HG02798 (cell line): ENCODE results near the gene OR9G1.
"Not testable (repeated sequence)": the region's sequence is repeated elsewhere in the genome, so short reads cannot be mapped to it uniquely, and the experiment has no call there.

Source experiments
- ATAC-seq: cut with Tn5 transposase; IDR thresholded peaks from one replicate; pipeline ENCODE4 v1.9.1; 2021; ENCODE audit warnings: mild to moderate bottlenecking; ENCODE audit not compliant: unreplicated experiment, poor library complexity

Gene OR9G1

DNA sequence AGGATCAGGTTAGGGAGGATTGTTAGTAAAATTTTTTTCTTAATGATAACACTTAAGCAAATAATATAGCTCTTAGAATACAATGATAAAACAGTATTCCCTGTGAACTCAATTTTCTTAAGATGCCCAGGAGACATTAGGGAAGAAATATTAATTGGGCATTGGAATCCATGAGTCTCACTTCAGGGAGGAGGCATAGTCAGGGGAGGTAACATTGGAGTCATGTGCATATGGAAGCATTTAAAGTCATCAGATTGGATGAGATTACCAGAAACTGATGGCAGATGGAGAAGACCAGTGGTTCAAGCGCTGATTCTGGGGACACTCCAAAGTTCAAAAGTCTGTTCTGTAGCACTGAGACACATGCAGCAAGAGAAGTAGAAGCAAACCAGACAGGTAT lies at the start of gene OR9G1:
TSS of gene OR9G1 (plus strand) at position 301 of the 400 bp plus-strand sequence. CDS start 1,293 bp downstream, outside the sequence.
- no peak for ATAC-seq

DNA sequence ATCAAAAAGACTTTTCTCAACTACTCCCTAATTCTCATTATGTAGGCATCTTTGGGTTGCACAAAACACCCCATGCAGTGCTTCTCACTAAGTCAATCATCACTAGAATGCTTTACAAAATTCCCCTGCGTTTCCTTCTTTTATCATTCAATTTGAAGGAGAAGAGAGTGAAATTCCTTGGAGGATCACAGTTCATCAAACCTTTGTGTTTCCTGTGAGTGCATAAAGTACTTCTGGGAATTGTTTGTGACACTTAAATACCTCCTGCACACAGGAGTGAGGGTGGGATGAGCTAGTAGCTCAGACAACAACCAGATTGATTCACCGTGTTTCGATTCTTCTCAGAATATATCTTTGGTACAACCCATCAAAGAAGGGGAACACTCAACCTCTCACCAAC lies 39.1 kb upstream of the OR9G1 start:
- no peak for ATAC-seq

DNA sequence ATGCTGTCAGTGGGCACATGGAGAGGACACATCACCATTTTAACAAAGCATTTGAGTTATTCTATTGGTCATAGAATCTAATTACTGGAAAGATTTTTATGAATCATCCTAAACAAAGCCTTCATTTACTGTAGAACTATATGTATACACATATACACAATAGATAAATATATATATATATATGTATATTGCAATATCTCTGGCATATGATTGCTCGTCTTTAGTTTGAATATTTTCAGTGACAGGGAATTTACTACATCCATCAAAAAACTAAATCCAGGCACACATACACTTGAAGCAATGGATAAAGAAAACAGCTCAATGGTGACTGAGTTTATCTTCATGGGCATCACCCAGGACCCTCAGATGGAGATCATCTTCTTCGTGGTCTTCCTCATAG lies 35.5 kb upstream of the OR9G1 start, which contains the start of gene OR5AR1:
TSS of gene OR5AR1 (plus strand) at position 301 of the 400 bp plus-strand sequence. CDS start at position 301, 0 bp downstream.
- no peak for ATAC-seq

DNA sequence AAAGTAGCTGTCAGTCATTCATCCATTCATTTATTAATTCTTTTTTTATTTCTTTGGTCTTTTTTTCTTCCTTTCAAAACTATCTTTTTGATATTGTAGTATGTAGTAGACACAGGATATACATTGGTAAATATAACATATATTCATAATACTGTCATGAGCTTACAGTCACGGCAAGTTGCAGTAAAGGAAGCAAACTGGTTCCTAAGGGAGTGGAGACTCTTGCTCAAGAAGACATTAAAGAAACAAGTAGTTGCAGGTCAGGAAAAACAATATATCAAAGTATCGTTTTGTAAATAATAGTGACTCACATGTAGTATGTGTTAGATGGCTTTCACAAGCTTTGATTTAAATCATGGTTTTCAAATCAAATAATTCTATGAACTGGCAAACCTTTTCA lies 27.9 kb upstream of the OR9G1 start:
- ATAC-seq, result no peak

GRCh38 chr11:56688554-56689100 lies 10.3 kb upstream of the OR9G1 start:
- no peak for ATAC-seq

DNA sequence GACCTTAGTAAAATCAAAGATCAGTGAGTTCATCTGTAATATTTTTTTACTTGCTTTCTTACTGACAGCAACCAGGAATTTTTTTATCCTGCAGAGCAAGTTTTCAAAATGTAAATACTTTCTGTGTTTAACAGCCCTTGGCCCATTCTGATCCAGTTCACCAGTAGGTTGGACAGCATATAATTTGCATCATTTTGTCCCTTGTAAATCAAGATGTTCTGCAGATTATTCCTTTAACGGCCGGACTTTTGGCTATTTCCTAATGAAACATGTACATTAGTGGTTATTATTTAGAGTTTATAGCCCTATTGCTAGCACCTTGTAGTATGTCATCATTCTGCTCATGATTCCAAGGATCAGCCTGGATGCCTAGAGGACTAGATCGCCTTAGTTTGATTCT lies 7.7 kb upstream of the OR9G1 start:
- ATAC-seq, result not testable (repeated sequence)

DNA sequence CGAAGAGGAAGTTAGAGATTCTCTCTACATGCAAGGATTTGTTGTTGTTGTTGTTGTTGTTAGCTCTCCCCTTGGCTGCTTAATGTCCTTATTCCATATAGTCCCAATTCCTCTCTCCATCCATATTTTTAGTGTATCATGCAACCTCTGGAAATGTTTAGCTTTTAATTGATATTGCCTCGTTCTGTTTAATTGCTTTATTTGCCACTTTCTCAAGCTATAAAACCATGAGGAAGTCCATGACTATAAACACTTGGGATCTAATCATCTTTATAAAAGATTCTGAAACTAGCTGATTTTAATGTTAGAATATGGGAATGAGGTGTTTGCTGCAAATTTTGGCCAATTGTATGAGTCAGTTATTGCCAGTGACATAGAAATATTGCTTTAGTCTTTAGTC lies 5.5 kb upstream of the OR9G1 start:
- ATAC-seq, result no peak

DNA sequence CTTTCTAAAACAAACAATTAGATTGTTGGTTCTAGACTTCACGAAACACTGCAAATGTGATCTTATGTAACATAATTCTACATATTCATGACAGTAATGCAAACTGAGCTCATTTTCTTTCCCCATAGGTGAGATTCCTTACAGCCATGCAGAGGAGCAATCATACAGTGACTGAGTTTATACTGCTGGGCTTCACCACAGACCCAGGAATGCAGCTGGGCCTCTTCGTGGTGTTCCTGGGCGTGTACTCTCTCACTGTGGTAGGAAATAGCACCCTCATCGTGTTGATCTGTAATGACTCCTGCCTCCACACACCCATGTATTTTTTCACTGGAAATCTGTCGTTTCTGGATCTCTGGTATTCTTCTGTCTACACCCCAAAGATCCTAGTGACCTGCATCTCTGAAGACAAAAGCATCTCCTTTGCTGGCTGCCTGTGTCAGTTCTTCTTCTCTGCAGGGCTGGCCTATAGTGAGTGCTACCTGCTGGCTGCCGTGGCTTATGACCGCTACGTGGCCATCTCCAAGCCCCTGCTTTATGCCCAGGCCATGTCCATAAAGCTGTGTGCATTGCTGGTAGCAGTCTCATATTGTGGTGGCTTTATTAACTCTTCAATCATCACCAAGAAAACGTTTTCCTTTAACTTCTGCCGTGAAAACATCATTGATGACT lies 1.5 kb downstream of the OR9G1 start:
- ATAC-seq, result no peak

DNA sequence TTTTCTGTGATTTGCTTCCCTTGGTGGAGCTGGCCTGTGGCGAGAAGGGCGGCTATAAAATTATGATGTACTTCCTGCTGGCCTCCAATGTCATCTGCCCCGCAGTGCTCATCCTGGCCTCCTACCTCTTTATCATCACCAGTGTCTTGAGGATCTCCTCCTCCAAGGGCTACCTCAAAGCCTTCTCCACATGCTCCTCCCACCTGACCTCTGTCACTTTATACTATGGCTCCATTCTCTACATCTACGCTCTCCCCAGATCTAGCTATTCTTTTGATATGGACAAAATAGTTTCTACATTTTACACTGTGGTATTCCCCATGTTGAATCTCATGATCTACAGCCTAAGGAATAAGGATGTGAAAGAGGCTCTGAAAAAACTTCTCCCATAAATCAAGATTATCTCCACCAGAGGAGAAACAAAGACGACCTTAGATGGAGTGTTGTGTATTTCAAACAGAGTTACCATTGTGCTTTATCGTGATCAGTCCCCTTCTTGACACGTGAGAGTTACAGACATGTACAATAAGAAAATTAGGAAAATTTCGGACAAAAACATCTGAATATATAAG lies 2.1 kb downstream of the OR9G1 start:
- ATAC-seq, result no peak

DNA sequence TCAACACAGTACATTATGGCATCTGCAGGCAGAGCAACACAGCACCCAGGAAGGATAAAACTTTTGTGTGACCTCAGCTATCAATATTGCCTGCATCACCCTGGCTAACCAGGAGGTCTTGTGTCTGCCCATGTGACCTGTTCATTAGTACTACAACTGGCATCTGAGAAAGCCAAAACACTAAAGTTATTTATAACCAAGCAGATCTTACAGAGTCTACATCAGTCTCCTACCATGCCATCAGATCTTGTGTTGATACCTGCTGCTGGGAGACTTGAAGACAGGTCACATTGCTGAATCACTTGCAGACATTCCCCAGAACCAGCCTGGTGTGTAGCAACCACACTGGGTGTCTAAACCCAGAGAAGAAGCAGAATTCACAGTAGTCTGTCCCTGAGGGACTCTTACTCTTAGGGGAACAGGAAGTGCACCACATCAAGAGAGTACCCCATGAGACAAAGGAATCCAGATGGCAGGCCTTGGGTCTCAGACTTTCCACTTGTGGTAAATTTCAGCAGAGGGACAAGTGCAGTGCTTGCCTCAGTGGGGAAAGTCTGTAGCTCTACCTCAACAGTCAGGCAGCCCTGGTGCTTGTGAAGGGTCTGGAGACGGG lies 7.0 kb downstream of the OR9G1 start:
- no peak for ATAC-seq

- ATAC-seq, result no peak
Observed at GRCh38 chr11:56706486-56706885, 7.6 kb downstream of the OR9G1 start.

DNA sequence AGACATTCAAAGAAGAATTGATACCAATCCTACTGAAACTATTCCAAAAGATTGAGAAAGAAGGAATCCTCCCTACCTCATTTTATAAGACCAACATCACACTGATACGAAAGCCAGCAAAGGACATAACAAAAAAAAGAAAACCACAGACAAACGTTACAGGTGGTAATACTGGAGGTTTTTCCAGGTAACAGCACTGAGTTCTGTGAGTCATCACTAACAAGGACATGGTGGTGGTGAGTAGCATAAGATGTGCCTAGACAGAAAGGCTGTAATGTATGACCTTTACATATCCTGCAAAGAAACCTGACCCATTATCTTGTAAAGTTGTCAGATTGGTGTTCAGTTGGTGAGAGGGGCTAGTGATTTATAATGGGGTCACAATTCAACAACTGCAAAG lies 15.3 kb downstream of the OR9G1 start:
- ATAC-seq, result no peak

DNA sequence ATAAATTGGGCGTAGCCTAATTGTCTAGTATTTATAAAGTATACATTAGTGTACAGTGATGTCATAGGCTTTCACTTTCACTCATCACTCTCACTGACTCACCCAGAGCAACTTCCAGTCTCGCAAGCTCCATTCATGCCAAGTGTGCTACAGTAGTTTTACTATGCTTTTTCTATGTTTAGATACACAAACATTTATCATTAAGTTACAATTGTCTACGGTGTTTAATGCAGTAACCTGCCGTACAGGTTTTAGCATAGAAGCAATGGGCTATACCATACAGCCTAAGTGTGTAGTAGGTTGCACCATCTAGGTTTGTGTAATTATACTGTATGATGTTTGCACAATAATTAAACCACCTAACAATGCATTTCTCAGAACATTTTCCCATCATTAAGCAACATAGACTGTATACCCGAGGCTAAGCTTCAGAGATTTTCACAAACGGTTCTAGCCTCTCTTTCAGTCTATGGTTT lies 17.5 kb downstream of the OR9G1 start:
- no peak for ATAC-seq

DNA sequence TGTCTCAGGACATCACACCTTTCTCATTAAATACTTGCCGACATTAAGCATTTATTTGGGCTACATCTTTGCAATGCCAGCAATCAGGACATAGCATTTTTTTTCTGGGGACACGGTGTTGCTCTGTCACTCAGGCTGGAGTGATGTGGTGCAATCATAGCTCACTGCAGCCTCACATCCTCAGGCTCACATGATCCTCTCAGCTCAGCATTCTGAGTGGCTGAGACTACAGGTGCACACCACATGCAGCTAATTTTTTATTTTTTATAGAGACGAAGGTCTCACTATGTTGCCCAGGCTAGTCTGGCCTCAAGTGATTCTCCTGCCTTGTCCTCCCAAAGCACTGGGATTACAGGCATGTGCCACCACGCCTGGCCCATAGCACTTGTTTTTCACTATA lies 21.6 kb downstream of the OR9G1 start:
- ATAC-seq, result no peak

DNA sequence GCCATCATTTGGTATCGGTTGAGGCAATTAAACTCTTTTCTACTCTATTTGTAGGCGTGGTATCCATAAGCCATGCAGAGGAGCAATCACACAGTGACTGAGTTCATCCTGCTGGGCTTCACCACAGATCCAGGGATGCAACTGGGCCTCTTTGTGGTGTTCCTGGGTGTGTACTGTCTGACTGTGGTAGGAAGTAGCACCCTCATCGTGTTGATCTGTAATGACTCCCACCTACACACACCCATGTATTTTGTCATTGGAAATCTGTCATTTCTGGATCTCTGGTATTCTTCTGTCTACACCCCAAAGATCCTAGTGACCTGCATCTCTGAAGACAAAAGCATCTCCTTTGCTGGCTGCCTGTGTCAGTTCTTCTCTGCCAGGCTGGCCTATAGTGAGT lies 41.2 kb downstream of the OR9G1 start:
- ATAC-seq, result no peak

DNA sequence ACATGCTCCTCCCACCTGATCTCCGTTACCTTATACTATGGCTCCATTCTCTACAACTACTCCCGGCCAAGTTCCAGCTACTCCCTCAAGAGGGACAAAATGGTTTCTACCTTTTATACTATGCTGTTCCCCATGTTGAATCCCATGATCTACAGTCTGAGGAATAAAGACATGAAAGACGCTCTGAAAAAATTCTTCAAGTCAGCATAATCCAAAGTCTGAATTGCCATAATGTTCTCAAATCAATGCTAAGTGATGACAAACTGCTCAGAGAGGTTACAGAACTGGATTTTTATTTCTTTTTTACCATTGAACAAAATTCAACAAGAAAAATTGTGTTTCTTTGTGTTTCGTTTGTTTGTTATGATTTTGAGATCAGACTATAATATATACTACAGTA lies 42.0 kb downstream of the OR9G1 start:
- no peak for ATAC-seq

DNA sequence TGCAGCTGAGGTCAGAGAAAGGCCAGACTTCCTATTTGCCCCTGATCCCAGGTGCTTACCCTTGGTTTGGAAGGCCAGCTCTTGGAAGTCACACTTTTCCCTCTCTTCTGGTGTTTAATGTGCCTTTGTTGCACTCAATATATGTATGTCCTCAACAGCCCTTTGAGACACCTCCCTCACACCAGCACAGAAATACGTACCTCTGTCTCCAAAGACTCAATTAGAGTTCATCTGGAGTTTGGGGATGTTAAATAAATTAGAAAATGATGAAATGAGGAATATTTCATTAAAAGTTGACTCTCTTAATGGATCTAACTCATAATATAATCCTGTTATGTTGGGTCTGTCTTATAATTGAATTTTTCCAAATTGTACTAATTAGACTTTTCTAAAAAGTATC lies 49.7 kb downstream of the OR9G1 start, which contains the start of gene OR9G4:
TSS of gene OR9G4 (minus strand) at position 101 of the 400 bp plus-strand sequence. CDS start 4,931 bp downstream, outside the sequence.
- ATAC-seq, result no peak

- no peak for ATAC-seq
Observed at GRCh38 chr11:56750190-56750589, 51.3 kb downstream of the OR9G1 start.

- no peak for ATAC-seq
Observed at GRCh38 chr11:56751480-56751879, 52.6 kb downstream of the OR9G1 start.
